Glutamatergic neuron (in vitro differentiated cells): ENCODE results near the gene KIRREL1. TPM values are rescaled to one million over a fixed set of nuclear protein-coding genes. Genes with fewer than 3 reads are reported as not detected.

Experiments used
- DNase-seq: peaks from one replicate; pipeline ENCODE4 v3.0.0; 2022
- H3K27ac Mint-ChIP-seq: one replicate; pipeline ENCODE4 v1.8.0; 2020; ENCODE audit warnings: mild to moderate bottlenecking, mixed read lengths, inconsistent platforms; ENCODE audit not compliant: unreplicated experiment
- H3K27me3 Mint-ChIP-seq: one replicate; pipeline ENCODE4 v1.8.0; 2020; ENCODE audit warnings: mild to moderate bottlenecking, moderate library complexity, mixed read lengths, inconsistent platforms; ENCODE audit not compliant: unreplicated experiment
- H3K36me3 Mint-ChIP-seq: one replicate; pipeline ENCODE4 v1.8.0; 2020; ENCODE audit warnings: mild to moderate bottlenecking, mixed read lengths, inconsistent platforms; ENCODE audit not compliant: unreplicated experiment
- H3K4me1 Mint-ChIP-seq: one replicate; pipeline ENCODE4 v1.8.0; 2020; ENCODE audit warnings: mild to moderate bottlenecking, low read depth, mixed read lengths, inconsistent platforms; ENCODE audit not compliant: unreplicated experiment
- H3K4me3 Mint-ChIP-seq: one replicate; pipeline ENCODE4 v1.8.0; 2020; ENCODE audit warnings: mild to moderate bottlenecking, mixed read lengths, inconsistent platforms; ENCODE audit not compliant: unreplicated experiment
- H3K9me3 Mint-ChIP-seq: one replicate; pipeline ENCODE4 v1.8.0; 2020; ENCODE audit warnings: mild to moderate bottlenecking, moderate library complexity, mixed read lengths, inconsistent platforms; ENCODE audit not compliant: unreplicated experiment
- CTCF ChIP-seq: fragments of 200-600 bp; sonication (generic); IDR thresholded peaks from one replicate; pipeline ENCODE4 v1.5.0; 2021; ENCODE audit not compliant: partially characterized antibody, unreplicated experiment
- total RNA-seq: library from RNA; stranded (reverse); fragmentation: NEBNext Ultra II Directional; extraction: Animal tissue kit (Norgen Biotek cat#: 25700); gene quantifications from one replicate; pipeline ENCODE4 v1.2.1, GENCODE V29; 2021; ENCODE audit not compliant: unreplicated experiment

The KIRREL1 gene
- total RNA-seq, 1 donor from 2014 or later = 8.1 TPM

GRCh38 chr1:158062174-158062573, 68.7 kb downstream of the KIRREL1 start:
- H3K27me3 Mint-ChIP-seq = peaks cover 14% of the 10 kb centered on the region
- H3K36me3 Mint-ChIP-seq = peaks cover 9% of the 10 kb centered on the region
- TF ChIP-seq CTCF = no peak
- no peak overlapping the region for H3K4me3 Mint-ChIP-seq
- H3K4me1 Mint-ChIP-seq = peaks cover 27% of the 10 kb centered on the region
- DNase-seq = no peak
- peaks cover 7% of the 10 kb centered on the region for H3K9me3 Mint-ChIP-seq
- H3K27ac Mint-ChIP-seq = no peak overlapping the region

- TF ChIP-seq CTCF = no peak
- Mint-ChIP-seq H3K4me1 (peaks cover 35% of the 10 kb centered on the region), H3K27me3 (peaks cover 30% of the 10 kb centered on the region), H3K9me3 (peaks cover 11% of the 10 kb centered on the region), H3K36me3 (peaks cover 9% of the 10 kb centered on the region), H3K27ac (peak overlapping the region; percentile 14), H3K4me3 (peak overlapping the region; percentile 14)
- DNase-seq = no peak
These were observed 74.2 kb downstream of the KIRREL1 start for GRCh38 chr1:158067662-158068061.

- no peak for TF ChIP-seq CTCF
- peaks cover 9% of the 10 kb centered on the region for H3K36me3 Mint-ChIP-seq
- peaks cover 16% of the 10 kb centered on the region for H3K9me3 Mint-ChIP-seq
- no peak overlapping the region for H3K4me3 Mint-ChIP-seq
- no peak overlapping the region for H3K27ac Mint-ChIP-seq
- no peak for DNase-seq
- peaks cover 38% of the 10 kb centered on the region for H3K4me1 Mint-ChIP-seq
- H3K27me3 Mint-ChIP-seq = peaks cover 30% of the 10 kb centered on the region
These were observed 75.5 kb downstream of the KIRREL1 start for GRCh38 chr1:158068918-158069317.

GRCh38 chr1:158071138-158071537, 77.7 kb downstream of the KIRREL1 start:
- peaks cover 13% of the 10 kb centered on the region for H3K9me3 Mint-ChIP-seq
- peaks cover 3% of the 10 kb centered on the region for H3K36me3 Mint-ChIP-seq
- H3K4me1 Mint-ChIP-seq = peaks cover 40% of the 10 kb centered on the region
- H3K27me3 Mint-ChIP-seq = peaks cover 33% of the 10 kb centered on the region
- H3K4me3 Mint-ChIP-seq = peak overlapping the region; percentile 2
- H3K27ac Mint-ChIP-seq = peak overlapping the region; percentile 31
- no peak for DNase-seq
- TF ChIP-seq CTCF = no peak

GRCh38 chr1:158075078-158075477, 81.6 kb downstream of the KIRREL1 start:
- Mint-ChIP-seq H3K36me3 (no peaks in the 10 kb centered on the region), H3K4me3 (no peak overlapping the region), H3K27me3 (peaks cover 21% of the 10 kb centered on the region), H3K27ac (no peak overlapping the region), H3K4me1 (peaks cover 46% of the 10 kb centered on the region), H3K9me3 (peaks cover 14% of the 10 kb centered on the region)
- no peak for DNase-seq
- TF ChIP-seq CTCF = no peak
